KG1 (cell line): ENCODE results near the gene JCHAIN.
"Not testable (repeated sequence)": the region's sequence is repeated elsewhere in the genome, so short reads cannot be mapped to it uniquely, and the experiment has no call there.

Experiments
- DNase-seq: peaks from one replicate; lab custom pipeline; 2025; lab: John Stamatoyannopoulos, UW

JCHAIN gene

DNA sequence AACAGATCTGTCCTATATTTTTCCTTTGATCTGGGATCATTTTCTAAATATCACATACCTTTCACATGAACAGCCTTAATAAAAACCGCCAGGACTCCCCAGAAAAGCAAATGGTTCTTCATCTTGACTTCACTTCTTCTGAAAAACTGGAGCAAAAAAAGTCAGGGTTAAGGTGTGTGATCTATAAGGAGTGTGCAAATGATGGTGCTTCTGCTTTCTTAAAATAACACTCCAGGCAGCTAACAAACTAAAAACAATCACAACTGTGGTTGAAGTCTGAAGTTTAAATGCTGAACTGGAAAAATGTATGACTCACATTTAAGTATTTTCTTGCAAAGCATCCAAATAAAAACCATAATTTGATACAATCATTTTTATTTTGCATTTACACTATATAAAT, at the start of gene JCHAIN:
Gene JCHAIN (minus strand): TSS at position 140 of the 400 bp plus-strand sequence. CDS start 18 bp downstream, at position 122.
- DNase-seq = no peak

- DNase-seq = no peak
Measured at GRCh38 chr4:70715097-70715496, 48.8 kb upstream of the JCHAIN start.

GRCh38 chr4:70714079-70714887, 48.0 kb upstream of the JCHAIN start:
- no peak for DNase-seq

GRCh38 chr4:70713453-70714078, 47.3 kb upstream of the JCHAIN start:
- DNase-seq = no peak

GRCh38 chr4:70712604-70713452, 46.5 kb upstream of the JCHAIN start:
- DNase-seq = no peak

GRCh38 chr4:70712150-70712549, 45.8 kb upstream of the JCHAIN start:
- DNase-seq = no peak

GRCh38 chr4:70711599-70711998, 45.3 kb upstream of the JCHAIN start:
- DNase-seq = no peak

DNA sequence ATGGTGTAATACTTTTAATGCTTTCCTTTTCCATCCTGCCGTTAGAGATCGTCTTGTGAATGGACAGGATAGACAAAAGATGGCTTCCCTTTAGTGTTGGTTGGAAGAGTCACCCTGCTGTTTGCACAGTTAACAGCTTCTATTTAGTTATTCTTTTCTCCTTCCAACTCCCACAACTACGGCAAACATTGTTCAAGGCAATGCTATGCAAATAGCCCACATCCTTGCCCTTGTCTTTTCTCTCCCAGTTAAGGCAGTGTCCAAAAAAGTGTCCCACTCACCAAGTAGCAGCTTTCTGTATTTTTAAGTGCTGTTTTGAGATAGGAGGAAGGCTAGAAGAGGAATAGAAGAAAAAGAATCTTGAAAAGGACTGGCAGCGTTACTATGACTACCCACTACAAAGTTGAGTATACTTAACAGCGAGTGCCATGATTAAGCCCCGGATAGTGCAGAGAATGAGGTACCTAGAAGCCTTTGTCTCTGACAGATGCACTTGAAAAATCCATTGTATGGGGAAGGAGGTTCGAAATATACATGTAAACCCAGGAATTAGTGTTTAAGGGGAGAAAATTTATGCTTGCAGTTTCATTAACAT, 43.4 kb upstream of the JCHAIN start:
- no peak for DNase-seq

- DNase-seq = no peak
Measured at GRCh38 chr4:70706516-70706915, 40.2 kb upstream of the JCHAIN start.

DNA sequence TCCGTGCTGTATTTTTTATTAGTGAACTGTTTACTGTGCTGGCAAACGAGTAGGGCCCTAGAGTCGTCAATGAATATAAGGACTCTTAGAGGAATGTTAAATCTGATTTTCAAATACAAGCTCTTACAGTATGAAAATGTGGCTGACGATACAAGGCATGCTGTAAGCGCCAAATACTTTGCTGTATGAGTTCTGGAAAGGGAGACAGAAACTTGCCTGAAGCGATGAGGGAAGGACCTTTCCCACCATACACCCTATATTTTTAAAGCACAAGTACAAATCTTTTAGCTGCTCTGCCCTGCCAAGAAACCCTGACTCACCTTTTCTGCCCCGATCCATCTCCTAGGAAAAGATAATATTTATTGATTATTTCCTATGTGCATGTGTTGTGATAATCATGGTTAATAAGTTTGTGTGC, 39.7 kb upstream of the JCHAIN start:
- no peak for DNase-seq

DNA sequence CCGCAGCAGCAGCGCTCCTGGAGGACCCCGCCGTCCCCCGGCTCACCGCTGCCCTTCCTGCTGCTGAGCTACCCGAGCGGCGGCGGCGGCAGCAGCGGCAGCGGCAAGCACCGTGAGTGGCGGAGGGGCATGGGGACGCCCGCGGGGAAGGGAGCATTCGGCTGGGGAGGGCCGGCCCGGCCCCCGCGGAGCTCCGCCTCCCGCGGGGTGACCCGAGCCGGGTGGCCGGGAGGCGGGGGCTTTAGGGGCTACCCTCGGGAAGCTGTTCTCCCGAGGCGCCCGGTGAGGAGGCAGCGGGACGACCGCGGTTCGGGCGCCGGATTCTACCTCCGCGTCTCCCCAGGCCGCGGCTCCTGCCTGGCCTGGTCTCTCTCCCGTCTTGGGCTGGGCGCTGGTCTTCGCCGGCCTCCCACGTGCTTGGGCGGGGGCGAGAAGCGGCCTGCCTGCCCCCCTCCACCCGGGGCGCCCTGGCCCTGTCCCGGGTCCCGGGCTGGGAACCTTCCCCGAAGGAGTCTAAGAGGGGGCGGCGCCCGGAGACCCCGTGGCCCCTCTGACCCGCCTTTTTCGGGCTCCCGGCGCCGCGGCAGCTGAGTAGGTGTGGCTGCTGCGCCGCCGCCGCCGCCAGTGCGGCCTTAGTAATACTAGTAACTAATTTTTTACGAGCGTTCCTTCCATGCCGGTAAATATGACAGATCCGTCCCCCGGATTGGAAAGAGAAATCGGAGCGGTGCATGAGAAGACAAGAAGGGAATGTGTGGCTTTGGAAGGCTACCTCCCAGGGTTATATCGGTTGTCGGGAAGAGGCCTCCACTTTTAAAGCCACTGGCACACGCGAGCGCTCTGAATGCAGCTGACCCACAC, 39.1 kb upstream of the JCHAIN start:
- DNase-seq = peak; percentile 68

DNA sequence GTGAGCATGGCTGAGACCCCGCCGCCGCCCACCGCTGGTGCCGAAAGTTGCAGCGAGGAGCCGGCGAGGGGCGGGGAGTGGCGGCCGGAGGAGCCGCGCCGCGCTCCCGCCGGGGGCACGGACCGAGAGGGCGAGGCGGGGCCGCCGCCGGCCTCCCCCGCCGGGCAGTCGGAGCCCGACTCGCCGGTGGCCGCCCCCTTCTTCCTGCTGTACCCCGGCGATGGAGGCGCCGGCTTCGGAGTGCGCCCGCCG, 38.5 kb upstream of the JCHAIN start:
- no peak for DNase-seq

DNA sequence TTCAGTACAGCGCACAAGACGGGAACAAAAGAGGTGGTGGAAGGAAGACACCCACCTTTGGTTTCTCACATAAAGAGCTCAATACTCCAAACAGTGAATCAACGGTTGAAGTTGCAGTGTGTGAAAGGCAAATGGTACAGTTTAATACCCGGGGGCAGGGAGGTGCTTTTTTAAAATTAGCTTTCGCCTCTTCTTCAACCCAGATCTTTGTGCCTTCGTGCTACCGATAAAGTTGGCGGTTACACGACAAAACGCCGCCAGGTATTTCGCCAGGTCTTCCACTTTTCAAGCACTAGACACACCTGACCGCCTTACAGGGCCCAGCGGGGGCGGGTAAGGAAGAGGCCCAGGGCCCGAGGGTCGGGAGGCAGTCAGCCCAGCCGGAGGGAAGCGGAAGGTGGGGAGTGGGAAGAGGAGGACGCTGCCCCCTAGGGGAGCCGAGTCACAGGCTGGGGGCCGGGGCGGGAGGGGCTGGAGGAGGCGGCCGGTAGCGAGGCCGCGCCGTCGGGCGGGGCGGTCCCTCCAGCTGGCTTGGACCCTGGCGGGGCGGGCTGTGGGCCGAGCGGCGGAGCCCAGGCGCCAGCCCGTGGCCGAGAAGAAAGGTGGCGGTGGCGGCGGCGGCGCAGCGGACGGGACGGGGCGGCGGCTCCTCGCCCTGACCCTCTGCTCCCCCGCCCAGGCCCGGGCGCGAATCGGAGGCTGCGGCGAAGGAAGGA, 38.1 kb upstream of the JCHAIN start:
- no peak for DNase-seq

DNA sequence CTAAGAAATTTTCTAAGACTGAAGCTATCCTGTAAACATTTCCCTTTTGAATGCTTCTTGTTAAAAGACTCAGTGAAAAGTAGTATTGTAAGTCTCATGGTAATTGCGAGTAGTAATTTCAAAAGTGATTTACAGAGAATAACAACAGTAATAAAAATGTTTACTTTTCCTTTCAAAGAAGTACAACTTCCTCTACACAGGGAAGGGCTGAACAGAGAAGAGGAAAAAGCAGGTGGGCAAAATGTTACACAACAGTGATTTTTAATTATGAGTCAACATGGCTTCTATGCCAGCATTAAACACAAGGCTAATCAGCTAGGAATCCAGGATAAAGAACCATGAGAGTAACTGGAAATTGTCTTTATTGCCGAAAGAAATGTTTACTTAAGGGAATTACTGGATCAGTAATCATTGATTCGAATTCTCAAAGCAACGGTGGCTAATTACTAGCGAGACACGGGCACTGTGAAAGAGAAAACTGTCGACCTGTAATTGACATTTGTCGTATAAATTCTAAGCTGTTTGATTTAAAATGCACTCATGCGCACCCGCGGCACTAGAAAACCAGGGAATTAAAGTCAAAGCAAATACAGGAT, 37.4 kb upstream of the JCHAIN start:
- DNase-seq = no peak

GRCh38 chr4:70702592-70702991, 36.3 kb upstream of the JCHAIN start:
- DNase-seq = not testable (repeated sequence)

GRCh38 chr4:70701271-70701670, 35.0 kb upstream of the JCHAIN start:
- DNase-seq = no peak

- DNase-seq = no peak
Measured at GRCh38 chr4:70700712-70701111, 34.4 kb upstream of the JCHAIN start.

- DNase-seq = not testable (repeated sequence)
Measured at GRCh38 chr4:70698435-70698834, 32.1 kb upstream of the JCHAIN start.

DNA sequence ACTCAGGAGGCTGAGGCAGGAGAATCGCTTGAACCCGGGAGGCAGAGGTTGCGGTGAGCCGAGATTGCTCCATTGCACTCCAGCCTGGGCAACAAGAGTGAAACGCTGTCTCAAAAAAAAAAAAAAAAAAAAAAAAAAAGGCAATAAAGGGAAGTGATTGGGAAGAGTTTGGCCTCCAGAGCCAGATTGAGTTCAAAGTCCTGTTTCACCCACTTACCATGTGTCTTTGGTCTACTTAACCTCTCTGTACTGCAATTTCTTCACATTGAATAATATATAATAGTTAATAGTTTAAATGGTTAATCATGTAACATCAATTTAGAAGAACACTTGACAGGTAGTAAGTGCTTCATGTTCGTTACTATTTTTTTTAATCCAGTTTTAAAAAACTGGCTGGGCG, 28.3 kb upstream of the JCHAIN start:
- not testable (repeated sequence) for DNase-seq

- DNase-seq = no peak
Measured at GRCh38 chr4:70691661-70692060, 25.4 kb upstream of the JCHAIN start.
